Hematopoietic multipotent progenitor cell treated with erythropoietin and hydrocortisone succinate and interleukin-3 and kit ligand, for 8 days (in vitro differentiated cells): ENCODE measurements around the gene DPH7.
"Not testable (repeated sequence)": the region's sequence is repeated elsewhere in the genome, so short reads cannot be mapped to it uniquely, and the experiment has no call there.

ENCODE experiments used
- DNase-seq: peaks from one replicate; pipeline ENCODE4 v3.0.0-alpha.2; 2015

Gene DPH7

GRCh38 chr9:137516144-137516917 is 62.4 kb downstream of the DPH7 start:
- DNase-seq, result no peak

DNA sequence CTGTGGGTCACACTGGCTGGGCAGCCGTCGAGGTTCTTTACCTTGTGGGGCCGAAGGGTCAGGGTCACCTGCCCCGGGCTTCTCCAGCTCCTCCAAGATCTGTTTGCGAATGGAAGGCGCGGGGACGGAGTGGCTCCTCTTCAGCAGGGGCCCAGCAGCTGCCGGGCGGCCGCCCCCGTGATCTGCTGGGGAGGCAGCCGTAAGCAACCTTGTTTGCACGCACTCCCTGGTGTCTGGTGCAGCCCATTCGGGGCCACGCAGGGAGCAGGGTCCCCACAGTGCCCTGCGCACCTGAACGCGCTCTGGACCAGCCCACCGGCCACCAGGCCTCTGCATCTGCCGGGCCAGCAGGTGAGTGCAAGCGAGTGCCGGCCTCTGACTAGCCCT is 63.4 kb downstream of the DPH7 start:
- DNase-seq, result no peak

GRCh38 chr9:137514691-137515337 is 63.9 kb downstream of the DPH7 start:
- DNase-seq, result no peak

GRCh38 chr9:137513801-137514570 is 64.7 kb downstream of the DPH7 start:
- not testable (repeated sequence) for DNase-seq

- not testable (repeated sequence) for DNase-seq
These were observed 65.6 kb downstream of the DPH7 start for GRCh38 chr9:137513136-137513535.

GRCh38 chr9:137511758-137512463 is 66.8 kb downstream of the DPH7 start:
- DNase-seq, result no peak

DNA sequence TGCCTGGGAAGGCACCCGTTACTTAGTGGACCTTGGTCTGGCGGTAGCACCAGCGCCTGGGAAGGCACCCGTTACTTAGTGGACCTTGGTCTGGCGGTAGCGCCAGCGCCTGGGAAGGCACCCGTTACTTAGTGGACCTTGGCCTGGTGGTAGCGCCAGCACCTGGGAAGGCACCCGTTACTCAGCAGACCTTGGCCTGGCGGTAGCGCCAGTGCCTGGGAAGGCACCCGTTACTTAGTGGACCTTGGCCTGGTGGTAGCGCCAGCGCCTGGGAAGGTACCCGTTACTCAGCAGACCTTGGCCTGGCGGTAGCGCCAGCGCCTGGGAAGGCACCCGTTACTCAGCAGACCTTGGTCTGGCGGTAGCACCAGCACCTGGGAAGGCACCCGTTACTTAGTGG is 67.6 kb downstream of the DPH7 start:
- not testable (repeated sequence) for DNase-seq

DNA sequence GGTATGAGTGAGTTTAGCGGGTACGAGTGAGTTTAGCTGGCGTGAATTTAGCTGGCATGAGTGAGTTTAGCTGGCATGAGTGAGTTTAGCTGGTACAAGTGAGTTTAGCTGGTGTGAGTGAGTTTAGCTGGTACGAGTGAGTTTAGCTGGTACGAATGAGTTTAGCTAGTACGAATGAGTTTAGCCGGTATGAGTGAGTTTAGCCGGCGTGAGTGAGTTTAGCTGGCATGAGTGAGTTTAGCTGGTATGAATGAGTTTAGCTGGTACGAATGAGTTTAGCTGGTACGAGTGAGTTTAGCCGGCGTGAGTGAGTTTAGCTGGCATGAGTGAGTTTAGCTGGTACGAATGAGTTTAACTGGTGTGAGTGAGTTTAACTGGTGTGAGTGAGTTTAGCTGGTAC is 69.5 kb downstream of the DPH7 start:
- no peak for DNase-seq

GRCh38 chr9:137506702-137507171 is 72.0 kb downstream of the DPH7 start:
- DNase-seq, result no peak

DNA sequence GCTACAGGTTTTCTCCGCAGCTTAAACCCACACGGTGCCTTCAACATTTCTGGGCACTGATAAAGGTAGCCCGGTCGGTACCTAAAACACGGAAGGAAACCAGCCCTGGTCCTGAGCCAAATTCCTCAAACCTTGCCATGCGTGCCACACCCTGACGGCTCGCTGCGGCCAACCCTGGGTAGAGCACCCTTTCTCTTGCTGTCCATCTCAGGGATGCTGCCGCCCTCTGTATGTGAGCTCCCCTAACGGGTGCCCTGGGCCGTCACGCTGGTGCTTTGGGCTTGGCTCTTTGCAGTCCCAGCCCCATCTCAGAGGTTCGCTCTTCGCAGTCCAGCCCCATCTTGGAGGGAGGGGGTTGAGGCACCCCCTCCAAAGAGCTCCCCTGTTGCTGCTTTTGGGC is 72.5 kb downstream of the DPH7 start:
- DNase-seq, result no peak

- no peak for DNase-seq
These were observed 73.1 kb downstream of the DPH7 start for GRCh38 chr9:137505421-137506140.
